H9 (cell line): ENCODE measurements around the gene SYCE1. TPM values are rescaled to one million over a fixed set of nuclear protein-coding genes. Genes with fewer than 3 reads are reported as not detected.
"Not testable (repeated sequence)": the region's sequence is repeated elsewhere in the genome, so short reads cannot be mapped to it uniquely, and the experiment has no call there.

Experiments used
- DNase-seq: peaks from one replicate; pipeline ENCODE4 v3.0.0-alpha.2; 2017
- H2AFZ ChIP-seq: one replicate; pipeline ENCODE4 v1.6.1; 2013; ENCODE audit warnings: mild to moderate bottlenecking, low read length, control low read depth, moderate library complexity
- H2AK5ac ChIP-seq: 2 replicates; pipeline ENCODE4 v1.6.1; 2013; ENCODE audit warnings: low read length, control low read depth, mixed read lengths; ENCODE audit not compliant: insufficient read length
- H2BK120ac ChIP-seq: one replicate; pipeline ENCODE4 v1.6.1; 2013; ENCODE audit warnings: low read depth, mild to moderate bottlenecking, low read length, control low read depth, inconsistent platforms; ENCODE audit not compliant: poor library complexity, severe bottlenecking
- H2BK12ac ChIP-seq: 2 replicates; pipeline ENCODE4 v1.6.1; 2013; ENCODE audit warnings: low read length, control low read depth, mixed read lengths, low read depth; ENCODE audit not compliant: insufficient read length
- H2BK15ac ChIP-seq: 2 replicates; pipeline ENCODE4 v1.6.1; 2013; ENCODE audit warnings: low read depth, low read length, control low read depth
- H2BK20ac ChIP-seq: one replicate; pipeline ENCODE4 v1.6.1; 2013; ENCODE audit warnings: low read depth, mild to moderate bottlenecking, low read length, control low read depth, inconsistent platforms; ENCODE audit not compliant: poor library complexity, severe bottlenecking
- H2BK5ac ChIP-seq: 2 replicates; pipeline ENCODE4 v1.6.1; 2013; ENCODE audit warnings: low read length, control low read depth, mixed read lengths; ENCODE audit not compliant: insufficient read length
- H3K14ac ChIP-seq: 2 replicates; pipeline ENCODE4 v1.6.1; 2013; ENCODE audit warnings: low read length, control low read depth; ENCODE audit not compliant: insufficient read depth
- H3K18ac ChIP-seq: 2 replicates; pipeline ENCODE4 v1.6.1; 2013; ENCODE audit warnings: low read depth, mild to moderate bottlenecking, mixed read lengths, low read length, control low read depth; ENCODE audit not compliant: insufficient read length
- H3K23ac ChIP-seq: 2 replicates; pipeline ENCODE4 v1.6.1; 2013; ENCODE audit warnings: low read length, control low read depth, mixed read lengths, low read depth; ENCODE audit not compliant: insufficient read length
- H3K23me2 ChIP-seq: 2 replicates; pipeline ENCODE4 v1.6.1; 2013; ENCODE audit warnings: low read depth, mild to moderate bottlenecking, mixed read lengths, low read length, control low read depth; ENCODE audit not compliant: insufficient read length, poor library complexity, severe bottlenecking
- H3K27ac ChIP-seq: 2 replicates; pipeline ENCODE4 v1.5.1; 2013; ENCODE audit warnings: low read length, control low read depth, mixed read lengths, low read depth; ENCODE audit not compliant: insufficient read length
- H3K27me3 ChIP-seq: 2 replicates; pipeline ENCODE4 v1.6.1; 2013; ENCODE audit warnings: low read length, control low read depth, inconsistent platforms; ENCODE audit not compliant: insufficient read depth
- H3K4ac ChIP-seq: 2 replicates; pipeline ENCODE4 v1.6.1; 2013; ENCODE audit warnings: low read depth, mild to moderate bottlenecking, control low read depth, inconsistent platforms, low read length, moderate library complexity
- H3K4me1 ChIP-seq: 2 replicates; pipeline ENCODE4 v1.6.1; 2013; ENCODE audit warnings: low read length, control low read depth, inconsistent platforms; ENCODE audit not compliant: insufficient read depth
- H3K4me2 ChIP-seq: 2 replicates; pipeline ENCODE4 v1.6.1; 2013; ENCODE audit warnings: low read length, control low read depth, mixed read lengths; ENCODE audit not compliant: insufficient read length, insufficient read depth
- H3K56ac ChIP-seq: 2 replicates; pipeline ENCODE4 v1.6.1; 2013; ENCODE audit warnings: low read depth, mild to moderate bottlenecking, mixed read lengths, low read length, control low read depth; ENCODE audit not compliant: insufficient read length
- H3K79me1 ChIP-seq: 2 replicates; pipeline ENCODE4 v1.6.1; 2013; ENCODE audit warnings: low read depth, mild to moderate bottlenecking, moderate library complexity, low read length, control low read depth, inconsistent platforms; ENCODE audit not compliant: insufficient read depth, poor library complexity, severe bottlenecking
- H3K79me2 ChIP-seq: 2 replicates; pipeline ENCODE4 v1.6.1; 2013; ENCODE audit warnings: low read length, control low read depth, inconsistent platforms; ENCODE audit not compliant: insufficient read depth
- H3K9ac ChIP-seq: 2 replicates; pipeline ENCODE4 v1.6.1; 2013; ENCODE audit warnings: low read length, control low read depth, mixed read lengths; ENCODE audit not compliant: insufficient read length; ENCODE audit errors: extremely low read depth
- H3K9me3 ChIP-seq: one replicate; pipeline ENCODE4 v1.6.1; 2013; ENCODE audit warnings: low read depth, low read length, inconsistent platforms; ENCODE audit not compliant: control insufficient read depth
- H3T11ph ChIP-seq: one replicate; pipeline ENCODE4 v1.6.1; 2013; ENCODE audit warnings: mild to moderate bottlenecking, low read length, control low read depth, inconsistent platforms
- H4K20me1 ChIP-seq: one replicate; pipeline ENCODE4 v1.6.1; 2013; ENCODE audit not compliant: control insufficient read depth, insufficient read length, insufficient read depth
- H4K5ac ChIP-seq: 2 replicates; pipeline ENCODE4 v1.6.1; 2013; ENCODE audit warnings: low read depth, mild to moderate bottlenecking, mixed read lengths, low read length, control low read depth; ENCODE audit not compliant: insufficient read length
- H4K8ac ChIP-seq: replicated peaks from 2 replicates; pipeline ENCODE4 v1.6.1; 2013; ENCODE audit warnings: low read length, control low read depth, mixed read lengths, low read depth; ENCODE audit not compliant: insufficient read length
- H4K91ac ChIP-seq: 2 replicates; pipeline ENCODE4 v1.6.1; 2013; ENCODE audit warnings: low read depth, mild to moderate bottlenecking, moderate library complexity, mixed read lengths, low read length, control low read depth; ENCODE audit not compliant: insufficient read length
- H3K27ac Mint-ChIP-seq, 3 experiments: 2 replicates in 2 of 3; 3 replicates in 1 of 3; pipeline ENCODE4 v1.8.0; 2020 to 2021; ENCODE audit warnings: mixed read lengths in 3 of 3, mild to moderate bottlenecking in 1 of 3, moderate library complexity in 1 of 3
- H3K27me3 Mint-ChIP-seq: 2 replicates; pipeline ENCODE4 v1.8.0; 2021; ENCODE audit warnings: low read depth, mild to moderate bottlenecking, moderate library complexity, mixed read lengths
- H3K36me3 Mint-ChIP-seq, 3 experiments: 2 replicates in 2 of 3; 3 replicates in 1 of 3; pipeline ENCODE4 v1.8.0; 2020 to 2021; ENCODE audit warnings: low read depth in 3 of 3, mixed read lengths in 3 of 3; ENCODE audit not compliant: insufficient read depth in 1 of 3
- H3K4me1 Mint-ChIP-seq, 2 experiments: 2 replicates each; pipeline ENCODE4 v1.8.0; 2020; ENCODE audit warnings: mixed read lengths in 2 of 2
- H3K4me3 Mint-ChIP-seq, 2 experiments: 2 replicates in 1 of 2; 3 replicates in 1 of 2; pipeline ENCODE4 v1.8.0; 2020 to 2021; ENCODE audit warnings: mild to moderate bottlenecking in 2 of 2, mixed read lengths in 2 of 2, moderate library complexity in 1 of 2
- H3K9me3 Mint-ChIP-seq, 2 experiments: 2 replicates in 1 of 2; 3 replicates in 1 of 2; pipeline ENCODE4 v1.8.0; 2020; ENCODE audit warnings: mild to moderate bottlenecking in 2 of 2, mixed read lengths in 2 of 2, moderate library complexity in 1 of 2
- WGBS: extraction: QIAGEN DNeasy Blood & Tissue Kit; methylation state at CpG from one replicate; pipeline ENCODE4 v1.1.7; 2013; ENCODE audit warnings: missing lambda C conversion rate, low lambda C conversion rate, mixed read lengths; ENCODE audit not compliant: insufficient read length; ENCODE audit errors: extremely low coverage; 5-methylcytosine and 5-hydroxymethylcytosine counted together
- total RNA-seq: library from RNA; stranded (reverse); gene quantifications from 2 replicates; pipeline ENCODE4 v1.2.1, GENCODE V29; 2021

SYCE1 gene
- total RNA-seq, 1 experiment from 2014 or later: not detected

GRCh38 chr10:133573460-133573859 lies 8.1 kb upstream of the SYCE1 start:
- H2BK20ac ChIP-seq, H3K4me1 ChIP-seq, H3K79me1 ChIP-seq, H3T11ph ChIP-seq, H4K91ac ChIP-seq, H2BK15ac ChIP-seq, H3K27me3 ChIP-seq, H3K4me1 Mint-ChIP-seq, H3K9ac ChIP-seq, H3K4me2 ChIP-seq, H2BK120ac ChIP-seq, H4K5ac ChIP-seq, H3K27ac ChIP-seq, H3K27ac Mint-ChIP-seq, H3K23me2 ChIP-seq, H2BK12ac ChIP-seq, H3K4ac ChIP-seq, H3K4me3 Mint-ChIP-seq, H2AK5ac ChIP-seq, H3K27me3 Mint-ChIP-seq, H2AFZ ChIP-seq, H3K14ac ChIP-seq, H3K23ac ChIP-seq, H3K79me2 ChIP-seq, H2BK5ac ChIP-seq, H4K20me1 ChIP-seq, H3K18ac ChIP-seq, DNase-seq, H3K56ac ChIP-seq, H4K8ac ChIP-seq: not testable (repeated sequence)
- H3K9me3 ChIP-seq: peaks cover 18% of the 10 kb centered on the region
- Mint-ChIP-seq H3K36me3 (peaks cover 0 to 10% (median 4%) of the 10 kb centered on the region in 3 experiments; a peak in 5 of 7 replicates), H3K9me3 (peaks cover 29 to 36% of the 10 kb centered on the region in 2 experiments)
- no CpG with 5 or more reads among the region's 1 CpG for WGBS

DNA sequence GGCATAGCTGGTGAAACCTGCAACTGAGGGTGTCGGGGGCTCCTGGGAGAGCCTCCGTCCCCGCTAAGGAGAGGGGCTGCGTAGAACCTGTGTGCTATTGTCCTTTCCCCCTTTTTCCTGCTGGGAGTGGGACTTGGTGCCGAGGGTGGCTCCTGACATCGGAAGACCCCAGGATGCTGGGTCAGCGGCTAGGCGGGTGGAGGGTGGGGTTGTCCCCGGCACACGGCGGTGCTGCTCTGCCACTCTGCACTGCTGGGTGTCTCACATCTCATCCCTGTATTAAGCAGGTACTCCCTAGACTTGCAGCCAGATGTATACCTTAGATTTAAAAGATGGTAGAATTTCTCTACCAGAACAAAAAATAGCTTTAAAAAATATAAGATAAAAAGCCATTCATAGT lies 6.7 kb upstream of the SYCE1 start:
- H3K27me3 ChIP-seq, H3K23ac ChIP-seq, H2AFZ ChIP-seq, H2BK5ac ChIP-seq, H3K9ac ChIP-seq, H3K23me2 ChIP-seq, H3K14ac ChIP-seq, H2AK5ac ChIP-seq, H3K4me3 Mint-ChIP-seq, H2BK20ac ChIP-seq, H4K8ac ChIP-seq, H3K18ac ChIP-seq, H3K79me2 ChIP-seq, H3K4me1 Mint-ChIP-seq, H4K91ac ChIP-seq, H3K79me1 ChIP-seq, H4K20me1 ChIP-seq, H3K4me2 ChIP-seq, H3K4ac ChIP-seq, H3K56ac ChIP-seq, DNase-seq, H2BK12ac ChIP-seq, H2BK120ac ChIP-seq, H3K27me3 Mint-ChIP-seq, H3K4me1 ChIP-seq, H3K27ac ChIP-seq, H4K5ac ChIP-seq, H2BK15ac ChIP-seq, H3K27ac Mint-ChIP-seq, H3T11ph ChIP-seq: not testable (repeated sequence)
- Mint-ChIP-seq H3K9me3 (peaks cover 37 to 43% of the 10 kb centered on the region in 2 experiments), H3K36me3 (peaks cover 0 to 10% (median 4%) of the 10 kb centered on the region in 3 experiments; a peak in 5 of 7 replicates)
- WGBS: no CpG with 5 or more reads among the region's 11 CpGs
- H3K9me3 ChIP-seq: peaks cover 24% of the 10 kb centered on the region
